ENCODE data around the gene USP44. TPM values are rescaled to one million over a fixed set of nuclear protein-coding genes. Genes with fewer than 3 reads are reported as not detected.

Gene USP44
- total and polyA plus RNA-seq, 11 donors: 0.09 to 1.2 (median 0.33) TPM; not detected in 3

GRCh38 chr12:95480230-95480629 lies 71.0 kb downstream of the USP44 start:
- no peaks in the 10 kb centered on the region for H3K9me3 ChIP-seq
- TF ChIP-seq POLR2A (IDR thresholded peaks at IDR 0.05): no peak
- TF ChIP-seq CTCF (IDR thresholded peaks at IDR 0.05): no peak
- peaks cover 6 to 57% (median 24%) of the 10 kb centered on the region in 12 donors for H3K4me1 ChIP-seq
- H3K4me3 ChIP-seq: no peak overlapping the region
- no peak for ATAC-seq
- WGBS, 4 donors: 67 to 81% (median 76%) methylated on average over 2 of the region's 2 CpGs
- H3K27me3 ChIP-seq: no peaks in the 10 kb centered on the region
- intact Hi-C loops (cut with DNase I): no loop called here
- H3K27ac ChIP-seq: no peak overlapping the region
- peaks cover 0 to 66% (median 55%) of the 10 kb centered on the region in 9 donors for H3K36me3 ChIP-seq
- DNase-seq: no peak

- WGBS, 4 donors: 0 to 2% (median 1%) methylated on average over 12 to 16 of the region's 16 CpGs
- intact Hi-C loops (cut with DNase I): loop anchor here in 2 of 10 donors (5.0 to 10.0 kb wide), 4 partner anchors 57 to 260 kb away; partner anchors contain the start of genes FGD6 (in 2 of the 2) and VEZT (in 2 of the 2)
- TF ChIP-seq CTCF (IDR thresholded peaks at IDR 0.05) (no peak), POLR2A (IDR thresholded peaks at IDR 0.05) (no peak)
- peaks cover 0 to 38% (median 19%) of the 10 kb centered on the region in 12 donors for H3K4me1 ChIP-seq
- peak overlapping the region; percentile 48 to 98 (median 92) for H3K4me3 ChIP-seq
- DNase-seq (no peak), ATAC-seq (no peak)
- no peaks in the 10 kb centered on the region for H3K27me3 ChIP-seq
- H3K36me3 ChIP-seq: peaks cover 0 to 40% (median 34%) of the 10 kb centered on the region in 9 donors
- H3K9me3 ChIP-seq: no peaks in the 10 kb centered on the region
- peak overlapping the region; percentile 85 to 98 (median 94) for H3K27ac ChIP-seq
Observed at GRCh38 chr12:95474660-95474958, 76.7 kb downstream of the USP44 start.

GRCh38 chr12:95473884-95474659 lies 77.2 kb downstream of the USP44 start, which contains the start of gene METAP2:
Gene METAP2 (plus strand): TSS chr12:95474152. CDS start chr12:95474180, 28 bp downstream.
- Histone ChIP-seq H3K27ac (peak within 1 kb of the TSS; percentile 85 to 98 (median 94)), H3K9me3 (no peaks in the 10 kb centered on the region), H3K27me3 (no peaks in the 10 kb centered on the region), H3K4me1 (peaks cover 0 to 35% (median 19%) of the 10 kb centered on the region in 12 donors), H3K36me3 (peaks cover 0 to 34% (median 31%) of the 10 kb centered on the region in 9 donors), H3K4me3 (peak within 1 kb of the TSS; percentile 48 to 98 (median 92))
- TF ChIP-seq POLR2A (IDR thresholded peaks at IDR 0.05) (peak in 1 of 2 donors; percentile 67), CTCF (IDR thresholded peaks at IDR 0.05) (no peak)
- DNase-seq (peak; percentile 96 to 98 (median 98)), ATAC-seq (peak; percentile 100)
- WGBS, 4 donors: 0 to 1% (median 0%) methylated on average over 33 to 49 of the region's 49 CpGs
- intact Hi-C loops (cut with DNase I): loop anchor here in 5 of 10 donors (1.0 to 10.0 kb wide), 7 partner anchors 57 to 259 kb away; partner anchors contain the start of genes FGD6 (in 2 of the 5) and VEZT (in 2 of the 5)

- Histone ChIP-seq H3K9me3 (no peaks in the 10 kb centered on the region), H3K36me3 (peaks cover 0 to 27% (median 24%) of the 10 kb centered on the region in 9 donors), H3K27me3 (no peaks in the 10 kb centered on the region), H3K4me3 (peak overlapping the region; percentile 48 to 98 (median 92)), H3K4me1 (peaks cover 0 to 28% (median 18%) of the 10 kb centered on the region in 12 donors), H3K27ac (peak overlapping the region; percentile 85 to 98 (median 94))
- TF ChIP-seq CTCF (IDR thresholded peaks at IDR 0.05) (no peak), POLR2A (IDR thresholded peaks at IDR 0.05) (no peak)
- intact Hi-C loops (cut with DNase I): loop anchor here in 5 of 10 donors (1.0 to 10.0 kb wide), 7 partner anchors 56 to 259 kb away; partner anchors contain the start of genes FGD6 (in 2 of the 5) and VEZT (in 2 of the 5)
- ATAC-seq (peak; percentile 43 to 78 (median 72)), DNase-seq (peak in 3 of 5 donors; percentile 33 to 41 (median 39))
- 0 to 1% (median 0%) methylated on average over 23 of the region's 23 CpGs for WGBS, 4 donors
Observed at GRCh38 chr12:95473231-95473883, 77.9 kb downstream of the USP44 start.

All from heart left ventricle (tissue), 16 donors.